WTC11 (cell line): ENCODE results near the gene ELP5. TPM values are rescaled to one million over a fixed set of nuclear protein-coding genes. Genes with fewer than 3 reads are reported as not detected.

Experiments used
- ATAC-seq: fragments of 200-7000 bp; cut with Tn5 transposase; 2 replicates; pipeline ENCODE4 v1.10.0; 2021; ENCODE audit warnings: mild to moderate bottlenecking, moderate library complexity
- CTCF ChIA-PET: fragments of 300-600 bp; sonication (Branson Sonifier 250); formaldehyde crosslinking; loops from one replicate; lab custom pipeline; 2021; ENCODE audit warnings: antibody characterized with exemption; lab: Charles Lee
- POLR2A ChIA-PET: fragments of 350-600 bp; sonication (Branson Sonifier 250); formaldehyde crosslinking; loops from one replicate; lab custom pipeline; 2021; ENCODE audit warnings: antibody characterized with exemption; lab: Charles Lee
- DNase-seq: peaks from one replicate; pipeline ENCODE4 v3.0.0; 2021; ENCODE audit warnings: low spot score
- H3K27ac Mint-ChIP-seq: 2 replicates; pipeline ENCODE4 v1.8.0; 2021; ENCODE audit warnings: mixed read lengths
- H3K27me3 Mint-ChIP-seq: 2 replicates; pipeline ENCODE4 v1.8.0; 2021; ENCODE audit warnings: low read depth, mild to moderate bottlenecking, moderate library complexity, mixed read lengths
- H3K36me3 Mint-ChIP-seq: 2 replicates; pipeline ENCODE4 v1.8.0; 2021; ENCODE audit warnings: mixed read lengths
- H3K4me1 Mint-ChIP-seq: 2 replicates; pipeline ENCODE4 v1.8.0; 2022; ENCODE audit warnings: mixed read lengths
- H3K4me3 Mint-ChIP-seq: 2 replicates; pipeline ENCODE4 v1.8.0; 2021; ENCODE audit warnings: mild to moderate bottlenecking, moderate library complexity, mixed read lengths
- H3K9me3 Mint-ChIP-seq: 2 replicates; pipeline ENCODE4 v1.8.0; 2021; ENCODE audit warnings: mixed read lengths
- GABPB1 ChIP-seq: sonication (generic); formaldehyde crosslinking; IDR thresholded peaks from 2 replicates; pipeline ENCODE4 v1.8.1; 2023; ENCODE audit warnings: mild to moderate bottlenecking, missing genetic modification reagents
- HMGA2 ChIP-seq: fragments of 250-450 bp; sonication (Bioruptor Pico); IDR thresholded peaks from 2 replicates; pipeline ENCODE4 v1.4.0; 2021; ENCODE audit warnings: mild to moderate bottlenecking, moderate library complexity
- KAT7 ChIP-seq: sonication (generic); formaldehyde crosslinking; IDR thresholded peaks from 2 replicates; pipeline ENCODE4 v1.8.1; 2023; ENCODE audit warnings: missing genetic modification reagents, mild to moderate bottlenecking, borderline replicate concordance
- NR2C2 ChIP-seq: sonication (generic); formaldehyde crosslinking; IDR thresholded peaks from 2 replicates; pipeline ENCODE4 v1.8.0; 2022; ENCODE audit warnings: mild to moderate bottlenecking, missing genetic modification reagents
- NR3C1 ChIP-seq: sonication (generic); formaldehyde crosslinking; conservative IDR thresholded peaks from 2 replicates; pipeline ENCODE4 v1.8.1; 2023; ENCODE audit warnings: low read depth, mild to moderate bottlenecking, missing genetic modification reagents
- ZNF219 ChIP-seq: sonication (generic); formaldehyde crosslinking; IDR thresholded peaks from 2 replicates; pipeline ENCODE4 v1.8.0; 2023; ENCODE audit warnings: missing genetic modification reagents, mild to moderate bottlenecking, borderline replicate concordance
- total RNA-seq: library from RNA; stranded (reverse); gene quantifications from 3 replicates; pipeline ENCODE4 v1.2.3, GENCODE V29; 2021
- TF ChIP-seq, protein P1 (sequence below): fragments of 250-450 bp; sonication (Bioruptor Pico); IDR thresholded peaks from 2 replicates; pipeline ENCODE4 v1.9.0; 2021; ENCODE audit warnings: moderate library complexity, mild to moderate bottlenecking, inconsistent platforms, borderline replicate concordance
- TF ChIP-seq, protein P2 (sequence below): sonication (generic); formaldehyde crosslinking; IDR thresholded peaks from 2 replicates; pipeline ENCODE4 v1.8.1; 2023; ENCODE audit warnings: mild to moderate bottlenecking, missing genetic modification reagents, moderate library complexity
- TF ChIP-seq, protein P3 (sequence below): sonication (generic); formaldehyde crosslinking; IDR thresholded peaks from 2 replicates; pipeline ENCODE4 v1.8.0; 2022; ENCODE audit warnings: mild to moderate bottlenecking, missing genetic modification reagents
- TF ChIP-seq, protein P4 (sequence below): sonication (generic); formaldehyde crosslinking; IDR thresholded peaks from 2 replicates; pipeline ENCODE4 v1.8.0; 2023; ENCODE audit warnings: mild to moderate bottlenecking, missing genetic modification reagents
- TF ChIP-seq, protein P5 (sequence below): sonication (generic); formaldehyde crosslinking; IDR thresholded peaks from 2 replicates; pipeline ENCODE4 v1.8.0; 2022; ENCODE audit warnings: missing genetic modification reagents
- TF ChIP-seq, protein P6 (sequence below): sonication (generic); formaldehyde crosslinking; conservative IDR thresholded peaks from 2 replicates; pipeline ENCODE4 v1.8.1; 2023; ENCODE audit warnings: mild to moderate bottlenecking, low read depth, missing genetic modification reagents, moderate library complexity
- TF ChIP-seq, protein P7 (sequence below): sonication (generic); formaldehyde crosslinking; IDR thresholded peaks from 2 replicates; pipeline ENCODE4 v1.8.1; 2022; ENCODE audit warnings: mild to moderate bottlenecking, missing genetic modification reagents, moderate library complexity, borderline replicate concordance
- TF ChIP-seq, protein P8 (sequence below): sonication (generic); formaldehyde crosslinking; IDR thresholded peaks from 2 replicates; pipeline ENCODE4 v1.8.0; 2022; ENCODE audit warnings: mild to moderate bottlenecking, missing genetic modification reagents

ELP5 gene
- total RNA-seq, 1 experiment from 2014 or later = 101 TPM

DNA sequence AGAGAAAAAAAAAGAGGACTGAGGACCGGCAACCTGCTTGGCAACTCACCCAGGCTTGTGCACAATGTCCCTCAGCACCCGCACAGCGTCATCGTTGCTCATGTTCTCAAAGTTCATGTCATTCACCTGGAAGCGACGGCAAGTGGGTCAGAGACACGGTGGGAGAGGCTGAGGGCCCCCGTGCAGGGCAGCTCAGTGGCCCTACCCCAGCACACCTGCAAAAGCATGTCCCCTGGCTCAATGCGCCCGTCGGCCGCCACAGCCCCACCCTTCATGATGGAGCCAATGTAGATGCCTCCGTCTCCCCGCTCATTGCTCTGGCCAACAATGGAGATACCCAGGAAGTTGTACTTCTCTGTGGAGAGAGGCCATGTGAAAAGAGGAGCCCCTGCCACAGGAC, 23.1 kb upstream of the ELP5 start:
- CTCF ChIA-PET = no interaction called here
- peaks cover 38% of the 10 kb centered on the region for H3K36me3 Mint-ChIP-seq
- no peak overlapping the region for H3K4me3 Mint-ChIP-seq
- POLR2A ChIA-PET = no interaction called here
- TF ChIP-seq, protein P1, sequence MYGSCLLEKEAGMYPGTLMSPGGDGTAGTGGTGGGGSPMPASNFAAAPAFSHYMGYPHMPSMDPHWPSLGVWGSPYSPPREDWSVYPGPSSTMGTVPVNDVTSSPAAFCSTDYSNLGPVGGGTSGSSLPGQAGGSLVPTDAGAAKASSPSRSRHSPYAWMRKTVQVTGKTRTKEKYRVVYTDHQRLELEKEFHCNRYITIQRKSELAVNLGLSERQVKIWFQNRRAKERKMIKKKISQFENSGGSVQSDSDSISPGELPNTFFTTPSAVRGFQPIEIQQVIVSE (CRISPR knock-in tag) = no peak
- TF ChIP-seq, protein P2, sequence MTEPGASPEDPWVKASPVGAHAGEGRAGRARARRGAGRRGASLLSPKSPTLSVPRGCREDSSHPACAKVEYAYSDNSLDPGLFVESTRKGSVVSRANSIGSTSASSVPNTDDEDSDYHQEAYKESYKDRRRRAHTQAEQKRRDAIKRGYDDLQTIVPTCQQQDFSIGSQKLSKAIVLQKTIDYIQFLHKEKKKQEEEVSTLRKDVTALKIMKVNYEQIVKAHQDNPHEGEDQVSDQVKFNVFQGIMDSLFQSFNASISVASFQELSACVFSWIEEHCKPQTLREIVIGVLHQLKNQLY (CRISPR knock-in tag) = no peak
- TF ChIP-seq, protein P3, sequence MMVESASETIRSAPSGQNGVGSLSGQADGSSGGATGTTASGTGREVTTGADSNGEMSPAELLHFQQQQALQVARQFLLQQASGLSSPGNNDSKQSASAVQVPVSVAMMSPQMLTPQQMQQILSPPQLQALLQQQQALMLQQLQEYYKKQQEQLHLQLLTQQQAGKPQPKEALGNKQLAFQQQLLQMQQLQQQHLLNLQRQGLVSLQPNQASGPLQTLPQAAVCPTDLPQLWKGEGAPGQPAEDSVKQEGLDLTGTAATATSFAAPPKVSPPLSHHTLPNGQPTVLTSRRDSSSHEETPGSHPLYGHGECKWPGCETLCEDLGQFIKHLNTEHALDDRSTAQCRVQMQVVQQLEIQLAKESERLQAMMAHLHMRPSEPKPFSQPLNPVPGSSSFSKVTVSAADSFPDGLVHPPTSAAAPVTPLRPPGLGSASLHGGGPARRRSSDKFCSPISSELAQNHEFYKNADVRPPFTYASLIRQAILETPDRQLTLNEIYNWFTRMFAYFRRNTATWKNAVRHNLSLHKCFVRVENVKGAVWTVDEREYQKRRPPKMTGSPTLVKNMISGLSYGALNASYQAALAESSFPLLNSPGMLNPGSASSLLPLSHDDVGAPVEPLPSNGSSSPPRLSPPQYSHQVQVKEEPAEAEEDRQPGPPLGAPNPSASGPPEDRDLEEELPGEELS = no peak
- TF ChIP-seq HMGA2 (no peak), NR3C1 (CRISPR knock-in tag) (no peak)
- TF ChIP-seq, all 79 proteins: peak for 0
- Mint-ChIP-seq H3K9me3 (no peaks in the 10 kb centered on the region), H3K27me3 (no peaks in the 10 kb centered on the region), H3K4me1 (peaks cover 14% of the 10 kb centered on the region), H3K27ac (no peak overlapping the region)
- no peak for DNase-seq
- no peak for ATAC-seq

DNA sequence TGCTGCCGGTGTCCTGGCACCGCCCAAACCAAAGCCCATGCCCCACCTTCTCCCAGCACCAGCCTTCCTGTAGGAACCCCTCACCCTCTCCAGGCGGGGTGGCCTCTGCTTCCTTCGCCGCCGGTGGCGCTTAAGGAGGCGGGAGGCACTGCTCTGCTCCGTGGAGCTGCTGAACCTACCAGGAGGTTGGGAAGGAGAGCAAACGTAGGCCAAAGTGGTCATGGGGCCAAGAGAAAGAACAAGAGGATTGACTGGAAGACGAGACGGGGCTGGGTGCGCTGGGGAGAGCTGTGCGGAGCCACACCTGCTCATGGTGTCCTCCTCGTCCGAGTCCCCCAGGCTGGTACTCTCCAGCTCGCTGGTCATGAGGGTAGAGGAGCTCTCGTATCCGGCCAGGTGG, 22.5 kb upstream of the ELP5 start:
- CTCF ChIA-PET = interaction anchor here (1.1 kb wide), 1 partner anchor 10 kb away, joined by 3 read pairs; the partner anchor contains the start of genes ACADVL and DLG4
- POLR2A ChIA-PET = interaction anchor here (0.9 kb wide), 1 partner anchor 10 kb away, joined by 3 read pairs; the partner anchor contains the start of genes ACADVL and DLG4
- ATAC-seq (no peak), DNase-seq (no peak)
- H3K9me3 Mint-ChIP-seq = no peaks in the 10 kb centered on the region
- TF ChIP-seq, protein P4, sequence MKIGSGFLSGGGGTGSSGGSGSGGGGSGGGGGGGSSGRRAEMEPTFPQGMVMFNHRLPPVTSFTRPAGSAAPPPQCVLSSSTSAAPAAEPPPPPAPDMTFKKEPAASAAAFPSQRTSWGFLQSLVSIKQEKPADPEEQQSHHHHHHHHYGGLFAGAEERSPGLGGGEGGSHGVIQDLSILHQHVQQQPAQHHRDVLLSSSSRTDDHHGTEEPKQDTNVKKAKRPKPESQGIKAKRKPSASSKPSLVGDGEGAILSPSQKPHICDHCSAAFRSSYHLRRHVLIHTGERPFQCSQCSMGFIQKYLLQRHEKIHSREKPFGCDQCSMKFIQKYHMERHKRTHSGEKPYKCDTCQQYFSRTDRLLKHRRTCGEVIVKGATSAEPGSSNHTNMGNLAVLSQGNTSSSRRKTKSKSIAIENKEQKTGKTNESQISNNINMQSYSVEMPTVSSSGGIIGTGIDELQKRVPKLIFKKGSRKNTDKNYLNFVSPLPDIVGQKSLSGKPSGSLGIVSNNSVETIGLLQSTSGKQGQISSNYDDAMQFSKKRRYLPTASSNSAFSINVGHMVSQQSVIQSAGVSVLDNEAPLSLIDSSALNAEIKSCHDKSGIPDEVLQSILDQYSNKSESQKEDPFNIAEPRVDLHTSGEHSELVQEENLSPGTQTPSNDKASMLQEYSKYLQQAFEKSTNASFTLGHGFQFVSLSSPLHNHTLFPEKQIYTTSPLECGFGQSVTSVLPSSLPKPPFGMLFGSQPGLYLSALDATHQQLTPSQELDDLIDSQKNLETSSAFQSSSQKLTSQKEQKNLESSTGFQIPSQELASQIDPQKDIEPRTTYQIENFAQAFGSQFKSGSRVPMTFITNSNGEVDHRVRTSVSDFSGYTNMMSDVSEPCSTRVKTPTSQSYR (CRISPR knock-in tag) = no peak
- TF ChIP-seq, protein P5, sequence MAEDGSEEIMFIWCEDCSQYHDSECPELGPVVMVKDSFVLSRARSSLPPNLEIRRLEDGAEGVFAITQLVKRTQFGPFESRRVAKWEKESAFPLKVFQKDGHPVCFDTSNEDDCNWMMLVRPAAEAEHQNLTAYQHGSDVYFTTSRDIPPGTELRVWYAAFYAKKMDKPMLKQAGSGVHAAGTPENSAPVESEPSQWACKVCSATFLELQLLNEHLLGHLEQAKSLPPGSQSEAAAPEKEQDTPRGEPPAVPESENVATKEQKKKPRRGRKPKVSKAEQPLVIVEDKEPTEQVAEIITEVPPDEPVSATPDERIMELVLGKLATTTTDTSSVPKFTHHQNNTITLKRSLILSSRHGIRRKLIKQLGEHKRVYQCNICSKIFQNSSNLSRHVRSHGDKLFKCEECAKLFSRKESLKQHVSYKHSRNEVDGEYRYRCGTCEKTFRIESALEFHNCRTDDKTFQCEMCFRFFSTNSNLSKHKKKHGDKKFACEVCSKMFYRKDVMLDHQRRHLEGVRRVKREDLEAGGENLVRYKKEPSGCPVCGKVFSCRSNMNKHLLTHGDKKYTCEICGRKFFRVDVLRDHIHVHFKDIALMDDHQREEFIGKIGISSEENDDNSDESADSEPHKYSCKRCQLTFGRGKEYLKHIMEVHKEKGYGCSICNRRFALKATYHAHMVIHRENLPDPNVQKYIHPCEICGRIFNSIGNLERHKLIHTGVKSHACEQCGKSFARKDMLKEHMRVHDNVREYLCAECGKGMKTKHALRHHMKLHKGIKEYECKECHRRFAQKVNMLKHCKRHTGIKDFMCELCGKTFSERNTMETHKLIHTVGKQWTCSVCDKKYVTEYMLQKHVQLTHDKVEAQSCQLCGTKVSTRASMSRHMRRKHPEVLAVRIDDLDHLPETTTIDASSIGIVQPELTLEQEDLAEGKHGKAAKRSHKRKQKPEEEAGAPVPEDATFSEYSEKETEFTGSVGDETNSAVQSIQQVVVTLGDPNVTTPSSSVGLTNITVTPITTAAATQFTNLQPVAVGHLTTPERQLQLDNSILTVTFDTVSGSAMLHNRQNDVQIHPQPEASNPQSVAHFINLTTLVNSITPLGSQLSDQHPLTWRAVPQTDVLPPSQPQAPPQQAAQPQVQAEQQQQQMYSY = no peak
- H3K27me3 Mint-ChIP-seq = no peaks in the 10 kb centered on the region
- H3K27ac Mint-ChIP-seq = no peak overlapping the region
- H3K4me3 Mint-ChIP-seq = no peak overlapping the region
- peaks cover 35% of the 10 kb centered on the region for H3K36me3 Mint-ChIP-seq
- peaks cover 14% of the 10 kb centered on the region for H3K4me1 Mint-ChIP-seq

DNA sequence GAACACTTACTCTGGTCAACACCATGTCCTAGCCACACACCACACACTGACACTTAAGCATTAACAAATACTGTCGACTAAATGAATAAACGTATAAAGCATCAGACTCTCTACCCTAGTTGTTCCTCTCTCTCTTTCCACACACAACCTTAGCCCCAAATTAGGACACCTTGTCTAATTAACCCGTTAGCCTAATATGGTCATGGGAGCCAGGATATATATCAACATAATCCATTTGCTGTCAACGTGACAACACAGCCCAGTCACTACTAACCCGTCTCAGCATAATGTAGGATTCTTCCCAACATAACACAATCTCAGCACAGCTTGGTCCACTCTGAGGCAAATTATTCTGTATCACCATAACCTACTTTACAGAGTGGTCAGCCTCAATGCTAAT, 19.9 kb upstream of the ELP5 start:
- ATAC-seq (no peak), DNase-seq (no peak)
- Mint-ChIP-seq H3K9me3 (no peaks in the 10 kb centered on the region), H3K4me1 (peaks cover 25% of the 10 kb centered on the region), H3K4me3 (peak overlapping the region; percentile 20), H3K27me3 (no peaks in the 10 kb centered on the region), H3K27ac (no peak overlapping the region), H3K36me3 (peaks cover 49% of the 10 kb centered on the region)
- POLR2A ChIA-PET = no interaction called here
- CTCF ChIA-PET = interaction anchor here (0.7 kb wide), 1 partner anchor 18 kb away, joined by 11 read pairs; no protein-coding TSS in a partner anchor
- TF ChIP-seq ZNF219 (no peak), KAT7 (CRISPR knock-in tag) (no peak), NR2C2 (CRISPR knock-in tag) (no peak), GABPB1 (no peak)
- TF ChIP-seq, protein P1 (CRISPR knock-in tag) = no peak
- TF ChIP-seq, protein P6, sequence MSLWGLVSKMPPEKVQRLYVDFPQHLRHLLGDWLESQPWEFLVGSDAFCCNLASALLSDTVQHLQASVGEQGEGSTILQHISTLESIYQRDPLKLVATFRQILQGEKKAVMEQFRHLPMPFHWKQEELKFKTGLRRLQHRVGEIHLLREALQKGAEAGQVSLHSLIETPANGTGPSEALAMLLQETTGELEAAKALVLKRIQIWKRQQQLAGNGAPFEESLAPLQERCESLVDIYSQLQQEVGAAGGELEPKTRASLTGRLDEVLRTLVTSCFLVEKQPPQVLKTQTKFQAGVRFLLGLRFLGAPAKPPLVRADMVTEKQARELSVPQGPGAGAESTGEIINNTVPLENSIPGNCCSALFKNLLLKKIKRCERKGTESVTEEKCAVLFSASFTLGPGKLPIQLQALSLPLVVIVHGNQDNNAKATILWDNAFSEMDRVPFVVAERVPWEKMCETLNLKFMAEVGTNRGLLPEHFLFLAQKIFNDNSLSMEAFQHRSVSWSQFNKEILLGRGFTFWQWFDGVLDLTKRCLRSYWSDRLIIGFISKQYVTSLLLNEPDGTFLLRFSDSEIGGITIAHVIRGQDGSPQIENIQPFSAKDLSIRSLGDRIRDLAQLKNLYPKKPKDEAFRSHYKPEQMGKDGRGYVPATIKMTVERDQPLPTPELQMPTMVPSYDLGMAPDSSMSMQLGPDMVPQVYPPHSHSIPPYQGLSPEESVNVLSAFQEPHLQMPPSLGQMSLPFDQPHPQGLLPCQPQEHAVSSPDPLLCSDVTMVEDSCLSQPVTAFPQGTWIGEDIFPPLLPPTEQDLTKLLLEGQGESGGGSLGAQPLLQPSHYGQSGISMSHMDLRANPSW (CRISPR knock-in tag) = no peak
- TF ChIP-seq, protein P7, sequence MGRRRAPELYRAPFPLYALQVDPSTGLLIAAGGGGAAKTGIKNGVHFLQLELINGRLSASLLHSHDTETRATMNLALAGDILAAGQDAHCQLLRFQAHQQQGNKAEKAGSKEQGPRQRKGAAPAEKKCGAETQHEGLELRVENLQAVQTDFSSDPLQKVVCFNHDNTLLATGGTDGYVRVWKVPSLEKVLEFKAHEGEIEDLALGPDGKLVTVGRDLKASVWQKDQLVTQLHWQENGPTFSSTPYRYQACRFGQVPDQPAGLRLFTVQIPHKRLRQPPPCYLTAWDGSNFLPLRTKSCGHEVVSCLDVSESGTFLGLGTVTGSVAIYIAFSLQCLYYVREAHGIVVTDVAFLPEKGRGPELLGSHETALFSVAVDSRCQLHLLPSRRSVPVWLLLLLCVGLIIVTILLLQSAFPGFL (CRISPR knock-in tag) = no peak
- TF ChIP-seq, protein P8, sequence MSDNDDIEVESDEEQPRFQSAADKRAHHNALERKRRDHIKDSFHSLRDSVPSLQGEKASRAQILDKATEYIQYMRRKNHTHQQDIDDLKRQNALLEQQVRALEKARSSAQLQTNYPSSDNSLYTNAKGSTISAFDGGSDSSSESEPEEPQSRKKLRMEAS (CRISPR knock-in tag) = no peak
